Measurements from ENCODE around the gene LIMS1.
"Not testable (repeated sequence)": the region's sequence is repeated elsewhere in the genome, so short reads cannot be mapped to it uniquely, and the experiment has no call there.

Gene LIMS1

GRCh38 chr2:108650465-108650864 lies 116.2 kb downstream of the LIMS1 start:
- in situ Hi-C loops (cut with MboI; ENCODE audit: low sequenced_read_pairs); H3K27me3 ChIP-seq (ENCODE audit: low read depth); H3K4me1 ChIP-seq; DNase-seq (ENCODE audit: low spot score in 2 of 2); H3K9me3 ChIP-seq; H3K4me3 ChIP-seq; H3K36me3 ChIP-seq (replicated peaks): not testable (repeated sequence)

GRCh38 chr2:108651468-108651867 lies 117.2 kb downstream of the LIMS1 start:
- H3K27me3 ChIP-seq (ENCODE audit: low read depth); H3K36me3 ChIP-seq (replicated peaks); H3K4me1 ChIP-seq; in situ Hi-C loops (cut with MboI; ENCODE audit: low sequenced_read_pairs); DNase-seq (ENCODE audit: low spot score in 2 of 2); H3K9me3 ChIP-seq; H3K4me3 ChIP-seq: not testable (repeated sequence)

- H3K27me3 ChIP-seq (ENCODE audit: low read depth); H3K9me3 ChIP-seq; H3K4me1 ChIP-seq; DNase-seq (ENCODE audit: low spot score in 2 of 2); H3K4me3 ChIP-seq; H3K36me3 ChIP-seq (replicated peaks); in situ Hi-C loops (cut with MboI; ENCODE audit: low sequenced_read_pairs): not testable (repeated sequence)
Measured at GRCh38 chr2:108652187-108652931, 118.1 kb downstream of the LIMS1 start.

GRCh38 chr2:108653425-108653824 lies 119.2 kb downstream of the LIMS1 start:
- DNase-seq (ENCODE audit: low spot score in 2 of 2); H3K36me3 ChIP-seq (replicated peaks); H3K27me3 ChIP-seq (ENCODE audit: low read depth); H3K4me3 ChIP-seq; in situ Hi-C loops (cut with MboI; ENCODE audit: low sequenced_read_pairs); H3K4me1 ChIP-seq; H3K9me3 ChIP-seq: not testable (repeated sequence)

- H3K27me3 ChIP-seq (ENCODE audit: low read depth); H3K4me1 ChIP-seq; H3K9me3 ChIP-seq; H3K36me3 ChIP-seq (replicated peaks); H3K4me3 ChIP-seq; in situ Hi-C loops (cut with MboI; ENCODE audit: low sequenced_read_pairs); DNase-seq (ENCODE audit: low spot score in 2 of 2): not testable (repeated sequence)
Measured at GRCh38 chr2:108653849-108654248, 119.6 kb downstream of the LIMS1 start.

GRCh38 chr2:108654521-108655125 lies 120.4 kb downstream of the LIMS1 start:
- DNase-seq (ENCODE audit: low spot score in 2 of 2); H3K4me1 ChIP-seq; H3K36me3 ChIP-seq (replicated peaks); H3K4me3 ChIP-seq; in situ Hi-C loops (cut with MboI; ENCODE audit: low sequenced_read_pairs); H3K9me3 ChIP-seq; H3K27me3 ChIP-seq (ENCODE audit: low read depth): not testable (repeated sequence)

GRCh38 chr2:108655270-108655669 lies 121.0 kb downstream of the LIMS1 start:
- H3K9me3 ChIP-seq; DNase-seq (ENCODE audit: low spot score in 2 of 2); H3K36me3 ChIP-seq (replicated peaks); H3K27me3 ChIP-seq (ENCODE audit: low read depth); in situ Hi-C loops (cut with MboI; ENCODE audit: low sequenced_read_pairs); H3K4me1 ChIP-seq; H3K4me3 ChIP-seq: not testable (repeated sequence)

- H3K36me3 ChIP-seq (replicated peaks); H3K27me3 ChIP-seq (ENCODE audit: low read depth); H3K9me3 ChIP-seq; DNase-seq (ENCODE audit: low spot score in 2 of 2); H3K4me1 ChIP-seq; H3K4me3 ChIP-seq; in situ Hi-C loops (cut with MboI; ENCODE audit: low sequenced_read_pairs): not testable (repeated sequence)
Measured at GRCh38 chr2:108656282-108656681, 122.0 kb downstream of the LIMS1 start.

- H3K9me3 ChIP-seq; DNase-seq (ENCODE audit: low spot score in 2 of 2); H3K4me3 ChIP-seq; H3K4me1 ChIP-seq; in situ Hi-C loops (cut with MboI; ENCODE audit: low sequenced_read_pairs); H3K27me3 ChIP-seq (ENCODE audit: low read depth); H3K36me3 ChIP-seq (replicated peaks): not testable (repeated sequence)
Measured at GRCh38 chr2:108657517-108657916, 123.2 kb downstream of the LIMS1 start.

- H3K4me1 ChIP-seq; H3K4me3 ChIP-seq; DNase-seq (ENCODE audit: low spot score in 2 of 2); H3K27me3 ChIP-seq (ENCODE audit: low read depth); in situ Hi-C loops (cut with MboI; ENCODE audit: low sequenced_read_pairs); H3K36me3 ChIP-seq (replicated peaks); H3K9me3 ChIP-seq: not testable (repeated sequence)
Measured at GRCh38 chr2:108658553-108658952, 124.3 kb downstream of the LIMS1 start.

GRCh38 chr2:108661493-108661892 lies 127.2 kb downstream of the LIMS1 start:
- H3K27me3 ChIP-seq (ENCODE audit: low read depth); in situ Hi-C loops (cut with MboI; ENCODE audit: low sequenced_read_pairs); H3K36me3 ChIP-seq (replicated peaks); DNase-seq (ENCODE audit: low spot score in 2 of 2); H3K4me1 ChIP-seq; H3K9me3 ChIP-seq; H3K4me3 ChIP-seq: not testable (repeated sequence)

- H3K9me3 ChIP-seq; H3K4me1 ChIP-seq; DNase-seq (ENCODE audit: low spot score in 2 of 2); in situ Hi-C loops (cut with MboI; ENCODE audit: low sequenced_read_pairs); H3K27me3 ChIP-seq (ENCODE audit: low read depth); H3K36me3 ChIP-seq (replicated peaks); H3K4me3 ChIP-seq: not testable (repeated sequence)
Measured at GRCh38 chr2:108662207-108662612, 127.9 kb downstream of the LIMS1 start.

GRCh38 chr2:108663346-108663745 lies 129.1 kb downstream of the LIMS1 start:
- DNase-seq (ENCODE audit: low spot score in 2 of 2); H3K4me3 ChIP-seq; in situ Hi-C loops (cut with MboI; ENCODE audit: low sequenced_read_pairs); H3K36me3 ChIP-seq (replicated peaks); H3K27me3 ChIP-seq (ENCODE audit: low read depth); H3K4me1 ChIP-seq; H3K9me3 ChIP-seq: not testable (repeated sequence)

GRCh38 chr2:108664089-108664488 lies 129.8 kb downstream of the LIMS1 start:
- H3K9me3 ChIP-seq; in situ Hi-C loops (cut with MboI; ENCODE audit: low sequenced_read_pairs); DNase-seq (ENCODE audit: low spot score in 2 of 2): not testable (repeated sequence)

GRCh38 chr2:108664979-108665378 lies 130.7 kb downstream of the LIMS1 start:
- DNase-seq (ENCODE audit: low spot score in 2 of 2); H3K36me3 ChIP-seq (replicated peaks); H3K27me3 ChIP-seq (ENCODE audit: low read depth); H3K4me1 ChIP-seq; H3K9me3 ChIP-seq; in situ Hi-C loops (cut with MboI; ENCODE audit: low sequenced_read_pairs); H3K4me3 ChIP-seq: not testable (repeated sequence)

More at GRCh38 chr2:108664089-108664488, 129.8 kb downstream of the LIMS1 start:
- H3K36me3 ChIP-seq (replicated peaks); H3K27me3 ChIP-seq (ENCODE audit: low read depth); H3K4me1 ChIP-seq; H3K4me3 ChIP-seq: not testable (repeated sequence)

Data from HAP-1 (cell line).